ENCODE results near the gene NUB1. TPM values are rescaled to one million over a fixed set of nuclear protein-coding genes. Genes with fewer than 3 reads are reported as not detected.

NUB1 gene
- polyA plus RNA-seq, 1 experiment: 44.5 TPM

DNA sequence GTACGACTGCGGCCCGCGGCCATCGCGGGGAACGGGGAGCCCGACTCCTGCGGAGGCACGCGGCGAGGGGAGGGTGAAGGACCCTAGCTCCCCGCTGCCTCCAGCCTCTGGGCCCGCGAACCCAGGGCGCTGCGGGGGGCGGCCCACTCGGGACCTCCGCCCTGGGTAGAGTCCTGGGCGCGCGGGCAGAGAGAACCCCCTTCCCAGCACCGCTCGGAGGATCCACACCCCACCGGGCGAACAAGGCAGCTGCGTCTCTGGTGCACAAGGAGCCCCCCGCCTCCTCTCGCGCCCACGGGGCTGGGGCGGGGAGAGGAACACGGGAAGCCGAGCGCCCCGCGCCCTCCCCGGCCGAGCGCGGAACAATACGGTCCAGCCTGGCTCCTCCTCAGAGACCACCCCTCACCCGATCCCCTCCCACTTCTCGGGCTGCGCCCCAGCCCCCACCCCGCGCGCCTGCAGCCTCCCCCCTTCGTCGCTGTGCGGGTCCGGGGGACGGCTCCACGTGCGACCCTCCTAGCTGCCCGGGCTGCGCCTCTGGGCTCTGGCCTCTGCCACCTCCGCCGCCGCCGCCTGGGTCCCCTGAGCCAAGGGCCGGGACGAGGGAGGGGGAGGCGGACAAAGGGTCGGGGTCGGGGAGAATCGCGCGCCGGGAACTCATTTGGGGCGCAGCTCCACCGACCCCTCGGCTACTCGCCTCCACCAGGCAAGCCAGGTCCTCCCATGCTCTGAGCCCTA is 68.2 kb downstream of the NUB1 start, which contains the start of gene WDR86:
TSS of gene WDR86 (minus strand) at position 372 of the 738 bp plus-strand sequence. CDS start 449 bp downstream, outside the sequence.
- Histone ChIP-seq H3K36me3 (ENCODE audit: control insufficient read depth, insufficient read depth, low read length) (no peaks in the 10 kb centered on the region), H3K27me3 (ENCODE audit: control insufficient read depth, insufficient read depth, low read length) (peaks cover 41% of the 10 kb centered on the region), H3K4me3 (ENCODE audit: low read depth, low read length) (peak within 1 kb of the TSS; percentile 16)
- ChIA-PET POLR2A (no interaction called here), CTCF (interaction anchor here (0.6 to 1.2 kb wide), 2 partner anchors 27 to 34 kb away, joined by 3 to 4 read pairs; no protein-coding TSS in a partner anchor)
- DNase-seq (ENCODE audit: low read depth): no peak
- TF ChIP-seq, protein P1, sequence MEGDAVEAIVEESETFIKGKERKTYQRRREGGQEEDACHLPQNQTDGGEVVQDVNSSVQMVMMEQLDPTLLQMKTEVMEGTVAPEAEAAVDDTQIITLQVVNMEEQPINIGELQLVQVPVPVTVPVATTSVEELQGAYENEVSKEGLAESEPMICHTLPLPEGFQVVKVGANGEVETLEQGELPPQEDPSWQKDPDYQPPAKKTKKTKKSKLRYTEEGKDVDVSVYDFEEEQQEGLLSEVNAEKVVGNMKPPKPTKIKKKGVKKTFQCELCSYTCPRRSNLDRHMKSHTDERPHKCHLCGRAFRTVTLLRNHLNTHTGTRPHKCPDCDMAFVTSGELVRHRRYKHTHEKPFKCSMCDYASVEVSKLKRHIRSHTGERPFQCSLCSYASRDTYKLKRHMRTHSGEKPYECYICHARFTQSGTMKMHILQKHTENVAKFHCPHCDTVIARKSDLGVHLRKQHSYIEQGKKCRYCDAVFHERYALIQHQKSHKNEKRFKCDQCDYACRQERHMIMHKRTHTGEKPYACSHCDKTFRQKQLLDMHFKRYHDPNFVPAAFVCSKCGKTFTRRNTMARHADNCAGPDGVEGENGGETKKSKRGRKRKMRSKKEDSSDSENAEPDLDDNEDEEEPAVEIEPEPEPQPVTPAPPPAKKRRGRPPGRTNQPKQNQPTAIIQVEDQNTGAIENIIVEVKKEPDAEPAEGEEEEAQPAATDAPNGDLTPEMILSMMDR (IDR thresholded peaks at IDR 0.05; ENCODE audit: insufficient read depth, low read depth, low read length): no peak

DNA sequence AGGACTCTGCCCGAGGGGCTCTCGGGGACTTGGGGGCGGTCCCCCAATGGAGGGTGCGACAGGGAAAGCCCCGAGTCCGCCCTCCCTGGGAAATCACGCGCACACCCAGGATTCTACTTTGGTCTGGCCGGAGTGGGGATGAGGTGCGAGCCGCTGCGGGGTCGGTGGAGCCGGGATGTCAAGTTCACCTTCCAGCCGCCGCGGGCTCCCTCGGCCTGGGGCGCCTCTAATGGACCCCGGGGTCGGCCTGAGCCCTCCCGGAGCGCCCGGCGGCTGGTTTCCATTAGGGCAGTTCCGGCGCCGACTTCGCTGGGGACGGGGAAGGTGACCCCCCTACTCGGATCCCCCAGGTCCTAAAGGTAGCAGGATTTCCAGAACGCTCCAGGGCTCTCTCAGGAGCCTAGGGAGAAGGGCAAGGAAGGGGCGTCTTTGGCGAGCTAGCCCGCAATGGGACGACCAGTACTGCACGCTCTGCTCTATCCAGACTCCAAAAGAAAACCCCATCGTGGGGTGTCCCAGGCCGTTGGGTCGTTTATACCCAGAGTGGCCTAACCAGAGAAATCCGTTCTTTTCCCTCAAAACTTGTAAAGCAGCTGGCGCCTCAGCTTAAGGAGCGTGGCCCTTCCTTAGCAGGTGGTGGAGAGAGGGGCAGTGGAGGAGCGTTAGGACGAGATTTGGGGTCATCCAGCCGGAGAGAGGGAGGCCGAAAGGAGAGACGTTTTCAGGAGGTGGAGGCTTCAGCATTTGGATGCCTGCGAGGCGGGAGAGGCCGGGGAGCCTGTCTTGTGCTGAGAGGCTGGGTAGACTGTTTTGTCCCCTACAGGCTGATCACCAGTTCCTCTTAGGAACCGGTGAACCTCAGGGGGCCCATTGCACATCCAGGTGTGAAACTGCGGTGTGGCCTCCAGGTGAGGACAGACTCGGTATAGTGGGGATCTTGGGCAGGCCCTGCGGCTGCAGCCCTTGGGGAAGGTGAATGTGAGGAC is 69.1 kb downstream of the NUB1 start:
- CTCF ChIA-PET: interaction anchor here (0.6 to 1.2 kb wide), 4 partner anchors 11 to 38 kb away, joined by 3 to 4 read pairs (median 4); no protein-coding TSS in a partner anchor
- peak overlapping the region; percentile 16 for H3K4me3 ChIP-seq (ENCODE audit: low read depth, low read length)
- TF ChIP-seq, protein P1 (IDR thresholded peaks at IDR 0.05; ENCODE audit: insufficient read depth, low read depth, low read length): no peak
- DNase-seq (ENCODE audit: low read depth): no peak
- H3K27me3 ChIP-seq (ENCODE audit: control insufficient read depth, insufficient read depth, low read length): peaks cover 41% of the 10 kb centered on the region
- no peaks in the 10 kb centered on the region for H3K36me3 ChIP-seq (ENCODE audit: control insufficient read depth, insufficient read depth, low read length)
- POLR2A ChIA-PET: no interaction called here

DNA sequence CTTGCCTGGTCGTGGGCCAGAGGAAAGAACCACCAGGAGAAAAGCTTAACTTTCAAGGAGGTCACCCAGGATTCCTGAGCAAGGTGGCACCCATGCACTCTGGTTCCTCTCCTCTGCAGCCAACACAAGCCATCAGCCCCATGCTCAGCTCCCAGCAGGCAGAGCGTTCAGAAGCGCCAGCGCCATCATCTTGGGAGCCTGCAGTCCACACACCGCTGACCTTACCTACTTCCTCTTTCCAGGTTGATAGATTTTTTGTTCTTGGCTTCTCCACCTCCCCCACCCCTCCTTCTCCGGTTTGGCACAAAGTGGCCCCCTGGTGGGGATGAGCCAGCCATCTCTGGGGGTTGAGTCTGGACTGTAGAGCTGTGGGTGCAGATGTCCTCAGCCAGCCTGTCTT is 69.9 kb downstream of the NUB1 start:
- no peak overlapping the region for H3K4me3 ChIP-seq (ENCODE audit: low read depth, low read length)
- CTCF ChIA-PET: interaction anchor here (1.0 to 1.4 kb wide), 3 partner anchors 10 to 37 kb away, joined by 3 to 4 read pairs (median 3); no protein-coding TSS in a partner anchor
- DNase-seq (ENCODE audit: low read depth): no peak
- TF ChIP-seq, protein P1 (IDR thresholded peaks at IDR 0.05; ENCODE audit: insufficient read depth, low read depth, low read length): no peak
- POLR2A ChIA-PET: no interaction called here
- no peaks in the 10 kb centered on the region for H3K36me3 ChIP-seq (ENCODE audit: control insufficient read depth, insufficient read depth, low read length)
- H3K27me3 ChIP-seq (ENCODE audit: control insufficient read depth, insufficient read depth, low read length): peaks cover 44% of the 10 kb centered on the region

DNA sequence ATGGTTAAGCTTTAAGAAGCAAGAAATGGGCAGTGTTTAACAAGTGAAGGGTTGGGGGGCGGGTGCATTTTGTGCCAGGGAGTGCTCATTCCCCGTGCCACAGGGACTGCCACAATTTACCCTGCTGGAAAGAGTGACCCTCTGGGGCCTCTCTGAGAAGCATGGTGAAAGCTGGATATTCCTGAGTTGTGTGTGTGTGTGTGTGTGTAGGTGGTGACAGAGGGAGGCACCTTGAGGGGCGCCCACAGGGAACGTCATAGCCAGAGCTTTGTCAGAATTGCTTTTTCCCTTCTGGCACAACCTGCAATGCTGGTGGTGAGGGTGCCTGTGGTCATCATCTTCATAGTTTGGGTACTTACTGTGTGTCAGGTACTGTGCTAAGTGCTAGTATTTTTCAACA is 70.7 kb downstream of the NUB1 start:
- Histone ChIP-seq H3K4me3 (ENCODE audit: low read depth, low read length) (no peak overlapping the region), H3K27me3 (ENCODE audit: control insufficient read depth, insufficient read depth, low read length) (peaks cover 44% of the 10 kb centered on the region), H3K36me3 (ENCODE audit: control insufficient read depth, insufficient read depth, low read length) (no peaks in the 10 kb centered on the region)
- TF ChIP-seq, protein P1 (IDR thresholded peaks at IDR 0.05; ENCODE audit: insufficient read depth, low read depth, low read length): no peak
- ChIA-PET CTCF (interaction anchor here (1.1 to 1.4 kb wide), 3 partner anchors 12 to 36 kb away, joined by 3 to 5 read pairs (median 4); no protein-coding TSS in a partner anchor), POLR2A (no interaction called here)
- DNase-seq (ENCODE audit: low read depth): no peak
